ENCODE data around the gene OR4C3.
"Not testable (repeated sequence)": the region's sequence is repeated elsewhere in the genome, so short reads cannot be mapped to it uniquely, and the experiment has no call there.

Gene OR4C3

GRCh38 chr11:48324620-48325019 lies at the start of gene OR4C3:
Gene OR4C3, plus strand, starts transcription at chr11:48324920. Its CDS starts 102 bp downstream, at chr11:48325022.
- H3F3A ChIP-seq (ENCODE audit: insufficient read depth, low read length); H3K4me1 ChIP-seq (ENCODE audit: low read length); DNase-seq; H4K20me1 ChIP-seq (ENCODE audit: insufficient read depth, low read length); H3K4me3 ChIP-seq (ENCODE audit: low read length); H3K79me2 ChIP-seq (ENCODE audit: low read length); H3K27me3 ChIP-seq (replicated peaks; ENCODE audit: insufficient read depth, low read length); H3K9me3 ChIP-seq (replicated peaks; ENCODE audit: insufficient read depth, low read length); H3K27ac ChIP-seq (ENCODE audit: low read length); H3K9ac ChIP-seq (ENCODE audit: low read length); H3K9me2 ChIP-seq (replicated peaks; ENCODE audit: insufficient read depth, low read length); H2AFZ ChIP-seq (ENCODE audit: low read length); H3K36me3 ChIP-seq (replicated peaks; ENCODE audit: insufficient read depth, low read length); H3K4me2 ChIP-seq (ENCODE audit: low read depth, low read length): not testable (repeated sequence)

DNA sequence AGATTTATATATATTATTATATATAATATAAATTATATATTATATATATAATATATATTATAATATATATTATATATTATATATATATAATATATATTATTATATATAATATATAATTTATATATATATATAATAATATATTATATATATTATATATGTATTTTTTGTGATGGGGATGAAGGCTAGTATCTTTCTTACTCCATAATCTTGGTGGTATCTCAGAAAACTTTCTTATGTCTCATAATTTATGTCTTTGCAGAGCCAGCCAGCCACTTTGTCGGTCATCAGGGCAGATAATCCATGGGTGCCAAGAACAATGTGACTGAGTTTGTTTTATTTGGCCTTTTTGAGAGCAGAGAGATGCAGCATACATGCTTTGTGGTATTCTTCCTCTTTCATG lies 18.8 kb upstream of the OR4C3 start, which contains the start of gene OR4S1:
TSS of gene OR4S1 (plus strand) at position 301 of the 400 bp plus-strand sequence. CDS start at position 301, 0 bp downstream.
- Histone ChIP-seq H3K9me3 (replicated peaks; ENCODE audit: insufficient read depth, low read length) (no peaks in the 10 kb centered on the region), H3K9ac (ENCODE audit: low read length) (no peak within 1 kb of the TSS), H4K20me1 (ENCODE audit: insufficient read depth, low read length) (no peaks in the 10 kb centered on the region), H3K4me1 (ENCODE audit: low read length) (no peaks in the 10 kb centered on the region), H2AFZ (ENCODE audit: low read length) (no peak within 1 kb of the TSS), H3K27me3 (replicated peaks; ENCODE audit: insufficient read depth, low read length) (no peaks in the 10 kb centered on the region), H3K4me2 (ENCODE audit: low read depth, low read length) (no peak within 1 kb of the TSS), H3K27ac (ENCODE audit: low read length) (no peak within 1 kb of the TSS), H3K36me3 (replicated peaks; ENCODE audit: insufficient read depth, low read length) (no peaks in the 10 kb centered on the region), H3F3A (ENCODE audit: insufficient read depth, low read length) (no peaks in the 10 kb centered on the region), H3K79me2 (ENCODE audit: low read length) (no peaks in the 10 kb centered on the region), H3K4me3 (ENCODE audit: low read length) (no peak within 1 kb of the TSS), H3K9me2 (replicated peaks; ENCODE audit: insufficient read depth, low read length) (no peaks in the 10 kb centered on the region)
- no peak for DNase-seq
- TF ChIP-seq, protein P1, sequence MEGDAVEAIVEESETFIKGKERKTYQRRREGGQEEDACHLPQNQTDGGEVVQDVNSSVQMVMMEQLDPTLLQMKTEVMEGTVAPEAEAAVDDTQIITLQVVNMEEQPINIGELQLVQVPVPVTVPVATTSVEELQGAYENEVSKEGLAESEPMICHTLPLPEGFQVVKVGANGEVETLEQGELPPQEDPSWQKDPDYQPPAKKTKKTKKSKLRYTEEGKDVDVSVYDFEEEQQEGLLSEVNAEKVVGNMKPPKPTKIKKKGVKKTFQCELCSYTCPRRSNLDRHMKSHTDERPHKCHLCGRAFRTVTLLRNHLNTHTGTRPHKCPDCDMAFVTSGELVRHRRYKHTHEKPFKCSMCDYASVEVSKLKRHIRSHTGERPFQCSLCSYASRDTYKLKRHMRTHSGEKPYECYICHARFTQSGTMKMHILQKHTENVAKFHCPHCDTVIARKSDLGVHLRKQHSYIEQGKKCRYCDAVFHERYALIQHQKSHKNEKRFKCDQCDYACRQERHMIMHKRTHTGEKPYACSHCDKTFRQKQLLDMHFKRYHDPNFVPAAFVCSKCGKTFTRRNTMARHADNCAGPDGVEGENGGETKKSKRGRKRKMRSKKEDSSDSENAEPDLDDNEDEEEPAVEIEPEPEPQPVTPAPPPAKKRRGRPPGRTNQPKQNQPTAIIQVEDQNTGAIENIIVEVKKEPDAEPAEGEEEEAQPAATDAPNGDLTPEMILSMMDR (IDR thresholded peaks at IDR 0.05; ENCODE audit: low read length) = no peak
- TF ChIP-seq EZH2 (optimal IDR thresholded peaks at IDR 0.05; ENCODE audit: low read depth, low read length) (no peak), EZH2phosphoT487 (IDR thresholded peaks at IDR 0.05; ENCODE audit: low read length) (no peak)

DNA sequence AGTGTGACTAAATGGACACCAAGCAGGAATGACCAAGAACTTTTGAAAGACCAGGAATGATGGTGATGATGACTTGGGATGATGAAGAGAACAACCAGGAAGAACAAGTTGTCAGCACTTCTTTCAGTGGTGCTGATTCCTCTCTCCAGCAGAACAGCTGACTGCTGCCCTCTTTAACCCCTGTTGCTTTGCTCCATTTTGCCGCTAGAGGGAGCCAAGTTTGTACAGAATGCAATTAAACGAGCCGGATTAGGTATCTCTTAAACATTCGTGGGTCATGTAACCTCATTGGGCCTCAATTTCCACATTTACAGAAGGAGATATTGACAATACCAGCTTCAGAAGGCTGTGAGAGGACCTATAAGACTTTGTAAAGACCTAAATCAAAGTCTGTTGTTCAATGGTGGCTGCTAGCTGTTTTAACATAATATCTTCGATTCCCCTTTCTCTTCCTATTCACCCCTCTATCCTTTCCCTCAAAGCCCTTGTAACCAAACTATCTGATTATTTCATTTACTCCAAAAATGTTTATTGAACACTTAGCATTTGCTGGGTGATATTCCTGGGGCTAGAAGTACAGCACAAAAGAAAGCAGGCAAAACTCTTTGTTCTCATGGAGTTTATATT lies 16.8 kb upstream of the OR4C3 start:
- DNase-seq = peak; percentile 76
- no peaks in the 10 kb centered on the region for H3K36me3 ChIP-seq (replicated peaks; ENCODE audit: insufficient read depth, low read length)
- H3K4me3 ChIP-seq (ENCODE audit: low read length) = no peak overlapping the region
- no peak overlapping the region for H3K9ac ChIP-seq (ENCODE audit: low read length)
- no peaks in the 10 kb centered on the region for H3K9me3 ChIP-seq (replicated peaks; ENCODE audit: insufficient read depth, low read length)
- H3K4me2 ChIP-seq (ENCODE audit: low read depth, low read length) = no peak overlapping the region
- no peaks in the 10 kb centered on the region for H3K4me1 ChIP-seq (ENCODE audit: low read length)
- H3K9me2 ChIP-seq (replicated peaks; ENCODE audit: insufficient read depth, low read length) = no peaks in the 10 kb centered on the region
- no peaks in the 10 kb centered on the region for H4K20me1 ChIP-seq (ENCODE audit: insufficient read depth, low read length)
- no peaks in the 10 kb centered on the region for H3K27me3 ChIP-seq (replicated peaks; ENCODE audit: insufficient read depth, low read length)
- no peaks in the 10 kb centered on the region for H3F3A ChIP-seq (ENCODE audit: insufficient read depth, low read length)
- H2AFZ ChIP-seq (ENCODE audit: low read length) = peak overlapping the region; percentile 9; the same call in 1 of the 2 replicates
- H3K27ac ChIP-seq (ENCODE audit: low read length) = no peak overlapping the region
- TF ChIP-seq EZH2phosphoT487 (IDR thresholded peaks at IDR 0.05; ENCODE audit: low read length) = no peak
- TF ChIP-seq, protein P1 (IDR thresholded peaks at IDR 0.05; ENCODE audit: low read length) = peak; percentile 94
- H3K79me2 ChIP-seq (ENCODE audit: low read length) = no peaks in the 10 kb centered on the region

DNA sequence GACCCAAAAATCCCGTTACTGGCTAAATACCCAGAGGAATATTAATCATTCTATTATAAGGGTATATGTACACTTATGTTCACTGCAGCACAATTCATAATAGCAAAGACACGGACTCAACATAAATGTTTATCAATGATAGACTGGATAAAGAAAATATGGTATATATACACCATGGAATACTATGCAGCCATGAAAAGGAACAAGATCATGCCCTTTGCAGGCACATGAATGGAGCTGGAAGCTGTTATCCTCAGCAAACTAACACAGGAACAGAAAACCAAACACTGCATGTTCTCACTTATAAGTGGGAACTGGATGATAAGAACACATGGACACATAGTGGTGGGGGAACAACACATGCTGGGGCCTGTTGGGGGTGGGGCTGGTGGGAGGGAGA lies 11.1 kb upstream of the OR4C3 start:
- H3K79me2 ChIP-seq (ENCODE audit: low read length); H3K27me3 ChIP-seq (replicated peaks; ENCODE audit: insufficient read depth, low read length); H3K9ac ChIP-seq (ENCODE audit: low read length); H3K9me3 ChIP-seq (replicated peaks; ENCODE audit: insufficient read depth, low read length); H2AFZ ChIP-seq (ENCODE audit: low read length); H3K4me2 ChIP-seq (ENCODE audit: low read depth, low read length); H3K4me1 ChIP-seq (ENCODE audit: low read length); H3K27ac ChIP-seq (ENCODE audit: low read length); H3K36me3 ChIP-seq (replicated peaks; ENCODE audit: insufficient read depth, low read length); DNase-seq; H3F3A ChIP-seq (ENCODE audit: insufficient read depth, low read length); H3K4me3 ChIP-seq (ENCODE audit: low read length); H4K20me1 ChIP-seq (ENCODE audit: insufficient read depth, low read length); H3K9me2 ChIP-seq (replicated peaks; ENCODE audit: insufficient read depth, low read length): not testable (repeated sequence)

GRCh38 chr11:48319813-48320212 lies 4.9 kb upstream of the OR4C3 start:
- DNase-seq; H3K4me1 ChIP-seq (ENCODE audit: low read length); H4K20me1 ChIP-seq (ENCODE audit: insufficient read depth, low read length); H3K27ac ChIP-seq (ENCODE audit: low read length); H3K9me3 ChIP-seq (replicated peaks; ENCODE audit: insufficient read depth, low read length); H3K4me3 ChIP-seq (ENCODE audit: low read length); H3K4me2 ChIP-seq (ENCODE audit: low read depth, low read length); H2AFZ ChIP-seq (ENCODE audit: low read length); H3K79me2 ChIP-seq (ENCODE audit: low read length); H3K36me3 ChIP-seq (replicated peaks; ENCODE audit: insufficient read depth, low read length); H3F3A ChIP-seq (ENCODE audit: insufficient read depth, low read length); H3K9ac ChIP-seq (ENCODE audit: low read length); H3K27me3 ChIP-seq (replicated peaks; ENCODE audit: insufficient read depth, low read length); H3K9me2 ChIP-seq (replicated peaks; ENCODE audit: insufficient read depth, low read length): not testable (repeated sequence)

Data from MM.1S (cell line).